ENCODE results near the gene ENTR1.

DNA sequence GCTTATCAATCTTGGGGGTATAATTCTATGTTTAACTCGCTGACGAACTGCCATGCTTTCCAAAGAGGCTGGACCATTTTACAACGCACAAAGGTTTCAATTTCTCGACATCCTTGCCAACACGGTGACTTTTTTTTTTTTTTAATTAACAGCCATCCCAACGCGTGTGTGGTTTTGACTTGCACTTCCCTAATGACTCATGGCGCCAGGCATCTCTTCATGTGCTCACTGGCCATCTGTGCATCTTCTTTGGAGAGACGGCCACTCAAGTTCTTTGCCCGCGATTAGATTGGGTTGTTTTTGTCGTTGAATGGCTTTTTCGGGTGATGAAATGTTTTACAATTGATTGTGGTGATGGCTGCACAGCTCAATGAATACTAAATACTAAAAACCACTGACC lies 24.4 kb downstream of the ENTR1 start:
- TF ChIP-seq, protein P1, sequence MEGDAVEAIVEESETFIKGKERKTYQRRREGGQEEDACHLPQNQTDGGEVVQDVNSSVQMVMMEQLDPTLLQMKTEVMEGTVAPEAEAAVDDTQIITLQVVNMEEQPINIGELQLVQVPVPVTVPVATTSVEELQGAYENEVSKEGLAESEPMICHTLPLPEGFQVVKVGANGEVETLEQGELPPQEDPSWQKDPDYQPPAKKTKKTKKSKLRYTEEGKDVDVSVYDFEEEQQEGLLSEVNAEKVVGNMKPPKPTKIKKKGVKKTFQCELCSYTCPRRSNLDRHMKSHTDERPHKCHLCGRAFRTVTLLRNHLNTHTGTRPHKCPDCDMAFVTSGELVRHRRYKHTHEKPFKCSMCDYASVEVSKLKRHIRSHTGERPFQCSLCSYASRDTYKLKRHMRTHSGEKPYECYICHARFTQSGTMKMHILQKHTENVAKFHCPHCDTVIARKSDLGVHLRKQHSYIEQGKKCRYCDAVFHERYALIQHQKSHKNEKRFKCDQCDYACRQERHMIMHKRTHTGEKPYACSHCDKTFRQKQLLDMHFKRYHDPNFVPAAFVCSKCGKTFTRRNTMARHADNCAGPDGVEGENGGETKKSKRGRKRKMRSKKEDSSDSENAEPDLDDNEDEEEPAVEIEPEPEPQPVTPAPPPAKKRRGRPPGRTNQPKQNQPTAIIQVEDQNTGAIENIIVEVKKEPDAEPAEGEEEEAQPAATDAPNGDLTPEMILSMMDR (conservative IDR thresholded peaks at IDR 0.05), result no peak
- no peak for TF ChIP-seq ZFX (IDR thresholded peaks at IDR 0.05)

Data from C4-2B (cell line).